GM10248 (cell line): ENCODE data around the gene TWIST2.

Experiments used
- CTCF ChIA-PET: fragments of 300-600 bp; sonication (Branson Sonifier 250); formaldehyde crosslinking; extraction: SDS; loops from one replicate; lab custom pipeline; 2021; ENCODE audit warnings: antibody characterized with exemption; lab: Yijun Ruan, JAX
- POLR2A ChIA-PET: fragments of 350-650 bp; sonication (Branson Sonifier 250); formaldehyde crosslinking; extraction: SDS; loops from one replicate; lab custom pipeline; 2020; ENCODE audit warnings: antibody characterized with exemption; lab: Yijun Ruan, JAX
- DNase-seq: peaks from one replicate; pipeline ENCODE4 v3.0.0; 2012; ENCODE audit errors: extremely low spot score
- TF ChIP-seq, protein P1 (sequence below): IDR thresholded peaks from 2 replicates; pipeline ENCODE4 v1.5.1; 2012; ENCODE audit warnings: mild to moderate bottlenecking, low read depth; ENCODE audit errors: extremely low read depth, missing control alignments, control extremely low read depth

The TWIST2 gene

DNA sequence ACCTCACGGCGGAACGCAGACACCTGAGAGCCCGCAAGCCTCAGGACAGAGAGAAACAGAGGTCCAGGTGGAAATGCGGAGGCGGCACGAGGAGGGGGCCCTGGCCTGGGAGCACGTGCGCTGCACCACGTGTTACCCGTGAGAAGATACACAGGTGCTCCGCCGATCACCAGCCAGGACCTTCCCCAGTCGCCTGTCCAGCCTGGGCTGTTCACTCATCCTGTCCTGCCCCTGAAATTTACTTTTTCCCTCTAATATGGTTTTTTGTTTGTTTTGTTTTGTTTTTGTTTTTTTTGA is 44.3 kb downstream of the TWIST2 start:
- CTCF ChIA-PET: no interaction called here
- DNase-seq: no peak
- POLR2A ChIA-PET: no interaction called here
- TF ChIP-seq, protein P1, sequence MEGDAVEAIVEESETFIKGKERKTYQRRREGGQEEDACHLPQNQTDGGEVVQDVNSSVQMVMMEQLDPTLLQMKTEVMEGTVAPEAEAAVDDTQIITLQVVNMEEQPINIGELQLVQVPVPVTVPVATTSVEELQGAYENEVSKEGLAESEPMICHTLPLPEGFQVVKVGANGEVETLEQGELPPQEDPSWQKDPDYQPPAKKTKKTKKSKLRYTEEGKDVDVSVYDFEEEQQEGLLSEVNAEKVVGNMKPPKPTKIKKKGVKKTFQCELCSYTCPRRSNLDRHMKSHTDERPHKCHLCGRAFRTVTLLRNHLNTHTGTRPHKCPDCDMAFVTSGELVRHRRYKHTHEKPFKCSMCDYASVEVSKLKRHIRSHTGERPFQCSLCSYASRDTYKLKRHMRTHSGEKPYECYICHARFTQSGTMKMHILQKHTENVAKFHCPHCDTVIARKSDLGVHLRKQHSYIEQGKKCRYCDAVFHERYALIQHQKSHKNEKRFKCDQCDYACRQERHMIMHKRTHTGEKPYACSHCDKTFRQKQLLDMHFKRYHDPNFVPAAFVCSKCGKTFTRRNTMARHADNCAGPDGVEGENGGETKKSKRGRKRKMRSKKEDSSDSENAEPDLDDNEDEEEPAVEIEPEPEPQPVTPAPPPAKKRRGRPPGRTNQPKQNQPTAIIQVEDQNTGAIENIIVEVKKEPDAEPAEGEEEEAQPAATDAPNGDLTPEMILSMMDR: no peak

DNA sequence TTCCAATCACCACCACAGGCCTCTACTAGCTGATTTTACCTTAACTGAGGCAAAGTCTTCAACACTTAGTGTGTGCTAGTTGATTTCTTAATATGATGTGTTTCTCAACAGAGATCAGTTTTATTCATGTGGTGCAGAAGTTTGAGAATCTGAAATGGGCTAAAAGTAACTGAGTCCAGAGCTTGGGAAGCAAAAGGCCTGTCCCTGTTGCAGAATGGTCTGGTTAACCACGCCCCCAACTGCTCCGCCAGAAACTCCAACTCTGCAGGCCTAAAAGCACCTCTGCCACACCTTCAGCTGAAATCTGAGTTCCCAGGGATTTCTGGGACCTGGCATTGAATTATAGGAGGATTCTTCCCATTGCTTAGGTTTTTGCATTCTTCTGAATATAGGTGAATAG is 44.9 kb downstream of the TWIST2 start:
- TF ChIP-seq, protein P1: no peak
- ChIA-PET CTCF (no interaction called here), POLR2A (no interaction called here)
- DNase-seq: no peak

DNA sequence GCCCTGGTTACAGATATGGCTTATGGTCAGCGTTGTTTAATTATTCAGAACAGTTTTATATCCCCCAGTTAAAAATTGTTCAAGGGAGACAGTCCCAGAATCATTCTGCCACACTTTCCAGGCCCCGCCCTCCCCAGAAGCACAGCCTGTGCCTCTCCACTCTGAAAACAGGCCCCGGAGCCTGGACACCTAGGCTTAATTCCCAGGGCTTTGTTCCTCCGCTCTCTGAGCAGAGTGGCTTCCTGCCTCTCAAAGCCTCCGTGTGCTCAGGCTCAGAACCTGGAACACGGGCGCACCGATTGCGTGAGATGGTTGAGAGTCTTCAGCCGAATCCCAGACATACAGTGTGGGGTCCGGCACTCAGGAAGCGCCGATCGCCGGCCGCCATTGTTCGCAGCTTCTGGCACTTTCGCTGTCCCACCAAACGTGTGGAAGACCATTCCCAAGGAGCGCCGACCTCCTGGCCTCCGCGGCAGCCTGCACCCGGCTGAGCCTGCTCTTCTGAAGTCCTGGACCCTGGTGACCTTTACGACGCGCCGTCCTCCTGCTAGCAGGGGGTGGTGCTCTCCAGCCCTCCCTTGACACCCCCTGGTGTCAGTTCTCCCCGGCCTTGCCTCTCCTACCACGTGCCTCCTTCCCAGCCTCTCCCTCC is 45.6 kb downstream of the TWIST2 start:
- POLR2A ChIA-PET: no interaction called here
- no peak for DNase-seq
- CTCF ChIA-PET: no interaction called here
- TF ChIP-seq, protein P1: no peak

DNA sequence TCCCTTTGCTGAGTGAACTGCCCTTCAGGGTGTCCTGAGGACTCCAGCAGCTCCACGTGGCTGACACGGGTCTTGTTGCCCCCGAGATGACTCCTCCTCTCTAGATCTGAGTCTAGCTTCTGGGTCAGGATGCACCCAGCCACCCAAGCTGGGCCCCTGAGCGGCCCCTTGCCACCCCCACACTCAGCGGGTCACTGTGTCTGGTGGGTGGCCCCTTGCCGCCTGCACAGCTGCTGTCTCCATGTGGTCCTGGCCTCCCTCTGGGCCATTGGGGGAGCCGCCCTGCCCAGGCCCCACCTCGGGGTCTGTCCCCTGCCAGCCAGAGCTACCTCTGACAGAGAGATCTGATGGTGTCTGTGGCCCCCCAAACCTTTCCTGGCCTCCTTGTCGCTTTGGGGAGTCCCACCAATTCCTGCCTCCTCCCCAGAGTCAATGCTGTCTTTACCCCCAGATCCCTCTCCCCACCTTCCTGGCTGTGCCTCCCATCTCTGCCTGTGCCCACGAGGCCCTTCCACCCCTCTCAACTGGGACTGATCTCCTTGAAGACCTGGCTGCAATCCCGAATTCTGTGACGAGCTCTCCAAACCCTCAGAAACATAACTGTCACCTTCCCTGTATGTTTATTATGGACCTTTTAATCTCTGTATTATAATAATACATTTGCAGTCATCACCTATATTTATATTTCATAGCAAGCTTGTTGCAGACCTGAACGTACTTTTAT is 46.5 kb downstream of the TWIST2 start:
- POLR2A ChIA-PET: no interaction called here
- CTCF ChIA-PET: no interaction called here
- DNase-seq: no peak
- TF ChIP-seq, protein P1: no peak

DNA sequence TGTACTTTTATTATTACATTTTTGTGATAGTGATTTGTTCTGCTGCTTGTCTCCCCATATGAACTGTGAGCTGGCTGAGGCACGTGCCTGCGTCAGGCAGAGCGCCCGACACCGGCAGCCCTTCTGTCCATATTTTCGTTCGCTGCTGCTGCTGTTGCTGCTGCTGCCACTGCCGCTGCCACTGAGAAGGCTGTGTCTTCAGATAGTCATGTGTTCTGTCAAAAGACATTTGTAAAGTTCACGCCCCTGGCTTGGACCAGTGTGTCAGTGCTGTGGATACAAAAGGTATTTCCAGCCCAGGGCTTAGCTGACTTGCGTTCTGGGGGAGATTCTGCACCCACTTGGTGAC is 47.0 kb downstream of the TWIST2 start:
- DNase-seq: no peak
- TF ChIP-seq, protein P1: no peak
- POLR2A ChIA-PET: no interaction called here
- CTCF ChIA-PET: no interaction called here

DNA sequence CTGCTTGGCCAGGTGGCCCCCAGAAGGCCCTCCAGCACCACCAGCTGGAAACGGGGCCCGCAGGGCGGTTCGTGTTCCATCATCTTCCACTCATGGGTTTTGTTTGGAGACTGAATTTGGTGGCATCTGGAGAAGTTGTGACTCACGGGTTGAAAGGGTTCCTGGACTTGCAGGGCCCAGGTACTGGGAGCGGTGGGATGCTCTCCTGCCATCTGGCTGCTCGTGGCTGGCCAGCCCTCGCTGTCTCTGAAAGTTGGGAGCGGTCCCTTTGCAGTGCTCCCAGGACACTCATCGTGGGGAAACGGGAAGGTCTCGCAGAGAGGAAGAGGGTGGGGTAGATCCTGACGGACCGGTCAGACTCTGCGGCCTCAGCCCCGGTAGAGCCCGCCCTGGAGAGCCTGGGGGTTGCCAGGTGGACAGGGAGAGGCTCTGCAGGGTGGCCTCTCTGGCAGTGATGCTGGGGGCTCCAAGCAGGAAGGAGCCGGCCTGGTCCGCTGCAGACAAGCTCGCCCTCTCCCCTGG is 47.5 kb downstream of the TWIST2 start:
- DNase-seq: no peak
- ChIA-PET CTCF (no interaction called here), POLR2A (no interaction called here)

More for the DNA sequence above, 47.5 kb downstream of the TWIST2 start:
- TF ChIP-seq, protein P1: no peak
